ENCODE results near the gene CLDN14.

DNA sequence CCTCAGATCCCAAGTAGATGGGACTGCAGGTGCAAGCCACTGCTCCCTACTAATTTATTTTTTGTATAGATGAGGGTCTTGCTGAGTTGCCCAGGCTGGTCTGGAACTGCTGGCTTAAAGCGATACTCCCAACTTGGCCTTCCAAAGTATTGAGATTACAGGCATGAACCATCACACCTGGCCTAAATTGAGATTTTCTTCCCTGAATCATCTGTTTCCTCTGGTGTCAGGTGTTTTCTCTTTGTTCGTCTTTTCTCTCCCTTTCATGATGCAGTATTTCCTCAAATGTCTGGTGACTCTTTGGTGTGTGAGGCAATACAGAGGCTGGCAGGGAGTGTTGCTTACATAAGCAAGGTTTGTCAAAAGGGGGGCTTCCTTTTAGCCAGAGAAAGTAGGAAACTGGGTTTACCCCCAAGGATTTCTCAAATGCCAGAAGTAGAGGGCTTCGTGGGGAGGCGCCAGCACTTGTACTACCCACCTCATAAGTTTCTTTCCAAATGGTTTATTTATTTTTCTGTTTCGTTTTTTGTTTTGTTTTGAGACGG lies 27.6 kb downstream of the CLDN14 start:
- TF ChIP-seq SPI1 (IDR thresholded peaks at IDR 0.05; ENCODE audit: low read depth, low read length) (no peak), POLR2A (IDR thresholded peaks at IDR 0.05; ENCODE audit: low read depth, low read length) (no peak), TAF1 (IDR thresholded peaks at IDR 0.05; ENCODE audit: low read depth, low read length) (no peak), PAX5 (IDR thresholded peaks at IDR 0.05; ENCODE audit: insufficient read depth, low read length, severe bottlenecking) (no peak)
